NCI-H82 treated with DMSO at 0.1 percent for 48 hours (cell line): Measurements from ENCODE around the gene CBFA2T3.

Source experiments
- DNase-seq: peaks from one replicate; lab custom pipeline; 2025; ENCODE audit not compliant: unreplicated experiment; lab: John Stamatoyannopoulos, UW

The CBFA2T3 gene

GRCh38 chr16:88880226-88881006 lies 96.6 kb downstream of the CBFA2T3 start:
- no peak for DNase-seq

GRCh38 chr16:88879788-88880055 lies 97.3 kb downstream of the CBFA2T3 start:
- no peak for DNase-seq

DNA sequence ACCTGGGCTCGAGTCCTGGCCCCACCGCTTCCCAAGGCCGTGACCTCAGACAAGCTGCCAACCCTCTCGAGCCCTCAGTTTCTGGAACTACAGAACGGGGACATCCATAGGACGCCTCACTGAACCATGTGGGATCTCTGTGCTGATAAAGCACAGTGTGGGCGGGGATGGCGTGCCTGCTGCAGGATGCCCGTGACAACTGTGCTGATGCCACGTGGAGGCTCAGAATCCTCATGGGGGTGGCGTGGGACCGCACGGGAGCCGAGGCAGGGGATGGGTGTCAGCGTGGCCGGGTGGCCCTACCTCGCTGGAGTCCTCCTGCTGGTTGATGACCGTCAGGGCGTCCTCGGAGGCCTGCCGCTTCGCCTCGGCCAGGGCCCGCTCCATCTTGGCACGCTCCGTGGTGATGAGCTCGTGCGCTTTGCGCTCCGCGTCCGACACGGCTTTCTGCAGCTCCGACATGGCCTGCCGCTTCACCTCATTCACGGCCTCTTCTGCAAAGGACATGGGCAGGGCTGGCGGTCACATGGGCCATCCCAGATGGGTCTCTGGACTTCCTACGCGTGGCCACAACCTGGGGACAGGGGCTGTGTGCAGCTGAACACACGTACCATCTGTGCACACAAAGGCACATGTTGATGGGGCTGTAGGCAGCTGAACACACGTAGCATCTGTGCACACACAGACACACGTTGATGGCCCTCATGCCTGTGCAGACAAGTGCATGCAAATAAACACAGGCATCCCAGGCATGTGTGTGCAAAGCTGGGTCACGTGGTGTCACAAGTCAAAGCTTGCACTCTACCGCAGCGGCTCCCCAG lies 97.8 kb downstream of the CBFA2T3 start:
- no peak for DNase-seq

DNA sequence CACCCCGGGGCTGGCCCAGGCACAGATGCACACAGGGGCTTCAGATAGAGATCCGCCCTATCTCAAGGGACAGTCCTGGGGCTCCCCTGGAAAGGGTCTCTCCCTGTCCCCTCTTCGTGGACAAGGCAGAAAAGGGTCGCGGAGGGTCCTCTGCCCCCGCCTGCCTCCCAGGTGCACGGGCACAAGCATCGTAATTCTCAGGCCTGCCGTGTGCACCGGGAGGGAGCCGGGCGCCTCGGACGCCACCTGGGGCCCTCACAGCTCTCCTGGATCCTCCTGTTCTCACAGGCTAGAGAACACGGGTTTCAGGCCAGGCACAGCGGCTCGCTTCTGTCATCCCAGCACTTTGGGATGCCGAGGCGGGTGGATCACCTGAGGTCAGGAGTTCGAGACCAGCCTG lies 98.7 kb downstream of the CBFA2T3 start:
- DNase-seq: no peak

- DNase-seq: no peak
Observed at GRCh38 chr16:88877564-88878289, 99.3 kb downstream of the CBFA2T3 start.

GRCh38 chr16:88876942-88877526 lies 100.0 kb downstream of the CBFA2T3 start:
- no peak for DNase-seq

DNA sequence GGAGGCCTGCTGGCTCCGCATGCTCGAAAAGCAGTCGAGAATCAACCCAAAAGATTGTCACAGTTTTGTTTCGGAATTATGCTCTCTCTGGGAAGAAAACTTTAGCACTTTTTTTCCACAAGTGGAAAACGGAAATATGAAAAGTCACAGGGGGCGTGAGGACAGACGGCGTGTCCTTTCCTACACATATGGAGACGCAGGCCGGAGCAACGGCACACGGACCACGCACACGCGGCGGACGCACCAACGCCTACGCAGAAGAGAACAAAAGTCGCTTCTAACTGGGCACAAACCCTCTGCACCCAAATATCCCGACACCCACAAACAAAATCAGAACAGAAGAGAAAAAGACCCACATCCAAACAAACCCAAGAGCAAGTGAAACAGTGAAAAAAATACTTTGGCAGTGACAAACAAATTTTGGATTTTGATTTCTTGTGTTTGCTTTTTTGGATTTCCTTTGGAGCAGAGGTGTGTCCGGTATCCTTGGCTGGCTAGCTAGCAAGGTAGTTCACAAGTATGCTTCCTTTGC lies 101.2 kb downstream of the CBFA2T3 start:
- no peak for DNase-seq

- no peak for DNase-seq
Observed at GRCh38 chr16:88874938-88875599, 101.9 kb downstream of the CBFA2T3 start.

DNA sequence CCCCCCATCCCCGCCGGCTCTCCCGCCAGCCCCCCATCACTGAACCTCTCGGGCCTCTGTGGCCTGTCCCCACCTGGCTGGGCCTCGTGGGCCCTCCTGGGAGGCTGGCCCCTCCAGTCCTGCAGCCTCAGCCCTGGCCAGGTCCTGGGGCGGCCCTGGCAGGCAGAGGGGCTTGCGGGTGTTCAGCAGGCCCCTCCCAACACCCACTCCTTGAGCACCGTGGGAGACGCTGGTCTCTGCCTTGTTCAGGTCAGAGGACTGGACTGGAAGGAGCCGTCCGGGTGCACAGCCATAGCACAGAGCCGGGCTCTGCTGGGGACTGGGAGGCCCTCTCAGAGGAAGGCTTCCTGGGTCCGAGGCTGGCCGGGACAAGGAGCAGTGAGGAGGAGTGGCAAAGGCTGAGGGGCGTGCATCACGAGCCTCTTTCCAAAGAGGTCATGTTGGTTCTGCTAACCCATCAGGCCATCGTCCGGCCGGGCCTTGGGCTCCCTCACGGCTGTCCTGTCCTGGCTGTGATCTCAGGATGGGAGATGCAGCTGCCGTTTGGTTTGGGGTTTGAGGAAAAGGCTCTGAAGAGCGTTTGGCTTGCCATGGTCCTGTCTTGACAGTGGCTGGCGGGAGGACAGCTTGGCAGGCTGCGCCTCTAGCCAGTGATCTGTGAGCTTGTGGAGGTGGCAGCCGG lies 104.2 kb downstream of the CBFA2T3 start:
- DNase-seq: no peak

DNA sequence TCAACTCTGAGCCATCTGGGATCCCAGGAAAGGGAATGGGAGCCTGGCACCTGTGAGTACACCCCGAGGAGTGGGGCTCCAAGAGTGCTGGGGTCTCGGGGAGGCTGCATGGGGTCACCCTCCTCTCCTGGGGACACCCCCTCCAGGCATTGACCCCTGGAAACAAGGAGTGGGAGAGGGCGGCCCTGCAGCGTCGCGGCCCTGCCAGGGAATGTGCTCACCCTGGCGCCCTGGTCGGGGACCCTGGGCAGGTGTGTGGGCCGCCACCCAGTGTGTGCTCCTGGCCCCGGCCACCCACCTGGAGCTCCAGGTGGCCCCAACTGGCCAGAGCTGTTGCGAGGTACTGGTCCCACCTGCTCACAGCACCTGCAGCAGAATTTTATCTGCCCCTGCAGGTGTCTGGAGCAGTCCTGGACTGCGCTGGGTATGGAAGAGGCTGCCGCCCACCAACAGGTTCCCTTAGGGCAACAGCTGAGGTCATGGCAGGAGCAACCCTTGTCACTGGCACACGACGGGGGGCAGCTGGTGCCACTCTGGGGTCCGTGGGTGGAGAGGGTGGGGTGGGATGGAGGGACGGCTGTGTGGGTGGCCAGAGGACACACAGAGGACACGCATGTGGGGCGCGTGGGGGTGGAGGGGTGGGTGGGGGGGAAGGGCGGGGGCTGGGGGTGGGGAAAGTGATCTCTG lies 105.1 kb downstream of the CBFA2T3 start:
- DNase-seq: no peak

DNA sequence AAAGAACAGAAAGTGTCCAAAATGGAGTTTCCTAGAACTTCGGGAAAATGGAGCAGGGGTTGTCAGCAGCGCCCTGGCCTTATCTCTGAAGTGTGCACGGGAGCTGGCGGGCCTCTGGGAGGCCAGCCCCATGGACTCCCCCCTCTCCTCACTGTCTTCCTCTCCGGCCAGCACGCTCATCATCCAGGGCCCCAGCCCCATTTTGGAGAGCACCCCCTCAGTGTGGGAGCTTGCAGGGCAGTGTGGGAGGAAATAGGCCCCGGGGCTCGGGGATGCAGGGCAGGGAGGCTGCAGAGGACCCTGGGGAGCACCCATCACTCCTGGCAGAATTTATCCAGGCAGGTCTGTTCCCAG lies 105.7 kb downstream of the CBFA2T3 start:
- DNase-seq: no peak

- DNase-seq: no peak
Observed at GRCh38 chr16:88870608-88871348, 106.2 kb downstream of the CBFA2T3 start.

DNA sequence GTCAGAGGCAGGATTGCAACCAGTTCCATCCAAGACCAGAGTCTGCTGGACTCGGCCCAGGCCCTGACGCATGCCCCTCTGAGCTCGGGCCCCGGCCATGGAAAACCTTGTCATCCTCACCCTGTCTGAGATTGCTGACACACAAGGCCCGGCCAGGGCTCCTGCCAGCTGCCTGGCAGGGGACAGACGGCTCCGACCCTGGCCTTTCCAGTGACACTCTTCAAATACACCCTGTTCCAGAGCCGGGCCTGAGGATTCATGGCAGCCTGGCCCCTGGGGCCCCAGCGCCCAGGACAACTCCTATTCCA lies 107.4 kb downstream of the CBFA2T3 start:
- DNase-seq: no peak

DNA sequence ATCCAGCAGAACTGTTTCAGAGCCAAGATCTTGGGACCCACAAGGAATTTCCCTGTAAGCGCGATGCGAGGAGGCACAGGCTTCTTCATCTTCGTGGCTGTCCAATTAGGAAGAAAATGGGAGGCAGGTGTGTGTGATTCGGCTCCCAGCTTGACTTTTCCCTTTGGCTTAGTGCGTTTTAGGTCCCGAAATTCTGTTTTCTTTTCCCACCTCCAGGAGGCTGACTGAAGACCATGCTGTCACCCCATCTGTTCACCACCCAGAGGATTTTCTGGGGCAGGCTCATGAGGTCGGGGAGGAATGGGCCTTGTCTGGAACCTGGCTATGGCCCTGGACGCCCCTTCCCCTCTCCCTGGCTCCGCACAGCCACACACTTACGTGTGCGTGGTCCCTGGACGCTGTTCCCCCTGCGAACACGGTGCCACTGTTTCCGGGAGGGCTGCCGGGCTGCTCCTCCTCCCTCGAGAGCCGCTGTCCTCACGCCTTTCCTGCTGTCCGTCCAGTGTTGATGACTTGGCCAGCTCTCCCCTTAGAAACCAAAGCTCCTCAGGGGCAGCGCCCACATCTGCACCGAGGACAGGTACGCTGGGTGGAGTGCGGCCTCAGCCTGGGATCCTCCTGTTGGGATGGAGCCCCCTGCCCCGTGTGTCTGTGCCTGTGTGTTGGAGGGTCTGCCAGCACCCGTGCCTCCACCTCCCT lies 107.9 kb downstream of the CBFA2T3 start:
- DNase-seq: no peak

DNA sequence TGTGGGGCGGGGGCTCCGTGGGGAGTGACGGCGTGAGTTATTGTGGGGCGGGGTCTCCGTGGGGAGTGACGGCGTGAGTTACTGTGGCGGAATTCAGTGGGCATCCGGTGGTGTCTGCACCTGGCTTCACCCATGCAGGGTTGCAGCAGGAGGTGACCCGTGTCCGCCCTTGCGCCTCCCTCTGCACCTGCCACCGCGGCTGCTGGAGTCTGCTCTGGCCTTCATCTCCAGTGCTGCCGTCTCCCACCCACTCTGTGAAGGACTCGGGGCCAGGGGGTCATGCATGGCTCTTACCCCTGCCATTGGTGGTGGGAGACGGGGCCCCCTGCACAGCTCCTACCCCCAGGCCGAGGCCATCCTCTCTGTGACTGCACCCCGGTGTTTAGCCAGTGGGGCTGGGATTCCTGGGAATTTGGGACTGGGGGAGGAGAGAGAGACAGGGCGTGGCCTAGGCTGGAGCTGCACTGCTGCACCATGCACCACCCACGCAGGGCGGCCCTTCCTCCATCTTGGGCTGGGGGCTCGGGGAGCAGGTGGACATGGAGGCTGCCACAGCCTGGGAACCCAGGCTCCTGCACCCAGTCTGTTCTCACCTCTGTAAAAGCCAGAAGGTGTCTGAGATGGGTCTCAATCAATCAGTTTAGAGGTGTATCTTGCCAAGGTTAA lies 109.3 kb downstream of the CBFA2T3 start:
- no peak for DNase-seq

GRCh38 chr16:88866151-88866920 lies 110.7 kb downstream of the CBFA2T3 start, which contains the start of gene PABPN1L:
TSS of gene PABPN1L (minus strand) at chr16:88866660. CDS start at chr16:88866606, 54 bp downstream.
- DNase-seq: no peak

- no peak for DNase-seq
Observed at GRCh38 chr16:88865742-88866141, 111.3 kb downstream of the CBFA2T3 start.
